ENCODE results near the gene AUTS2.
A peak's percentile ranks its signal among the peaks of the same experiment; 100 is the strongest.
"Not testable (repeated sequence)": the region's sequence is repeated elsewhere in the genome, so short reads cannot be mapped to it uniquely, and the experiment has no call there.

Gene AUTS2

DNA sequence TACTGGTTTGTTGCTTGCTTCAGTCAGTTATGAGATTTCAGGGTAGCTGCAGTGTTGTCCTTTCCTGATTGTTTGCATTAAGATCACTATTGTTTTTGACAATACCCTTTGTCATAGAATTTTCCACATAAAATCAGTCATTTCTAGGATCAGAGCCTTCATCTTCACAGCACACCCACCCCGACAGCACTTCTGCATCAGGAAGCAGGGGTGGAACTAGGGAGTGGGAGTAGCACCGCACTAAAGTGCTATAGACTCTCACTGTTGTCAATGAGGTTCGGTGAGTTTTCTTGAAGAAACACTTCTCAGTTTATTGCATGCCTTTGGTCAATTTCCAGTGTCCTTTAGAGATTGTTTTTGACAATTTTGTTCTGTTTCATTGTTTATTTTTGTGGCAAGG is 632.5 kb downstream of the AUTS2 start:
- no peak for DNase-seq

DNA sequence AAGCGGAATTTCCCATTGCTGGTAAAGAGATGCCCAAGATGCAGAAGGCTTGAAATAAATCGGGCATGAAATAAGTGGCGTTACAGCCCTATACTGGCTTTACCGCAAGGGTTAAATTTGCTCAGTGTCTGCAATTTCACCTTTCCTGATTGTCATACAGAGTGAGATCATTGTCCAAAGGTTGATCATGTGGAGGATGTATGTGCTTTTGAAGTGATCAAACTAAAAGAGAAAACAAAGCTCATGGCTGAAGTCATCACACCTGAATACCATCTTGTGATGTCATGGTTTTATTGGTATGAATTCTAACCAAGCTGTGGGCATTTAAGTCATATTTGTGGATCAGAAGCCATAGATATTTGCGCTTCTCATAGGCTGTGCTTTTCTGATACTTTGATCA is 635.5 kb downstream of the AUTS2 start:
- DNase-seq = no peak

DNA sequence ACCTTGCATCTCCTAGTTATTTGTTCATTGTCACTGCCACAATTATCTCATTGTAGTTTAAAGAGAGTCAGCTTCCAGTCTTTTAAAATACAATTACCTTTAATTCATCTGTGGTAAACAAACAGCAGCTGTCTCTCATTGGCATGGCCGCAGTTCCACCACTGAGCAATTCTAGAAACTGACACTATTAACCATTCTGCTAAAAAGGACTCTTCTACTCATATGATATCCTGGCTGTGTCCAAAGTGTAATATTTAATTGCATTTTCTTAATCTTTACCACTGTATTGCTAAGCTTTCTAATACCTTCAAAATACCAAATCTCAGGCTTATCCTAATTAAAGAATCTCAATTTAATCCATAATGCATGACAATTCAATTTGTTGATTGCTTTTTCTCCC is 639.0 kb downstream of the AUTS2 start:
- no peak for DNase-seq

DNA sequence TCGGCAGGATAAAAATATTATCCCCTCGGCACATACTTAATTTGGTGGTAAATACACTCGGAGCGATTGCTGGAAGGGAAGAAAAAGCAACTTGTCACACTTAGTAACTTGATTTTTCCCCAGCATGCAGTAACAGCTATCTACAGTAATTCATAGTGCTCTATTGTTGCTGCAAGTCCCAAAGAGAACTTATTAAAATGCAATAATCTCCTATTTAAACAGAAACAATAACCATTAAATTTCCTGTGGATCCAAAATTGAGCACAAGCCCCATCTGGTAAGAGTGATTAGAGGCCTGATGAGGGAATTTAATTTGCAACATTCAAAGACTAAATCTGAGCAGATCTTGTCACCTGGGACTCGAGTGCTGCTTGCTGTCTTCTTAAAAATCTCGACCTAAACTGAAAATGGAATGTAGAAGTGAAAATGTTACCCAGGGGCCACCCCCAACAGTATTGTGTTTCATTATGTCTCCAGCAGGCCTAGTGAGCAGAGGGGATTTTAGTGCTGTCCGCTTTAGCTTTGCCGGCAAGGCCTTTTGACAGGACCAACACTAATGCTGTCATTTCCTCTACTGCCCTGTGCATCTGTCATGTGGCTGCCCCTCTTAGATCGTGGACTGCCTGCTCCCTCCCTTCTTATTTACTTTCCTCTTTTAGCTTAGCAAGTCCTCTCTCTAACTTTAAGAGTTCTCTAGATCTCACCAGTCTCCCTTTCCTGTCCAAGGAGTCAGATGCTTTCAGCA is 639.7 kb downstream of the AUTS2 start:
- no peak for DNase-seq

DNA sequence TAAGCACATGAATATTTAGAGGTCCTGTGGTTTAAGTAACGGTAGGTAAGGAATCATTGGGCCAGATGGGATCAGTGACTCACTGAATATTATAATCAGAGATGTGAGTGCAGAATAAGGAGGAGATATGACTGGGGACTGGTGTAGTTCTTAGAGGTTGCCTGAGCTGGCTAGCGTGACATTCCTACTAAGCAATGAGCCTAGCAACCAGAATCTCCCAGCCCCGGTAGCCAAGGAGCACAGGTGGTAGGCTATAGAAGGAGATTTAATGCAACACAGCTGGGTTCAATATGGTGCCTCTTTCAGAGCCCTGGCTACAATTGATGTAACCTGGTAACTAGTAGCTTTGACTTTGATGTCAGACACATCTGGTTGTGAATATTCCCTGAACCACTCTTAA is 641.6 kb downstream of the AUTS2 start:
- DNase-seq = no peak

DNA sequence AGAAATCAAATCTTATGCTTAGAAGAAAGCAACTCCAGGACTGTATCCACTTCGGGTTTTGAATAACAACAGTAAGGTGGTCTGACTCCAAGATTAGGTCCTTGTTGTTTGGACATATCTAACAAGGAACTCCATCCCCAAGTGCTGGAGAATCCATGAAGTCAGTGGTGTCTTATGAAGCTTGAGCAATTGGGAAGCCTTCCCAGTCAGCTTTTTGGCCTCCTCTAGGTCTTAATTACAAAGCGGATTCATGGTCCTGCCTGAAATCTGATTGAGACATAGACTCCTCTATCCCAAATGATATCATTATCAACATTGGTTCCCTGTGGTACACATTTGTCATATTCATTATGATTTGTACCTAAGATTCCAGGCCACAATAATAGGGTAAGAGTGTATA is 642.6 kb downstream of the AUTS2 start:
- DNase-seq = no peak

DNA sequence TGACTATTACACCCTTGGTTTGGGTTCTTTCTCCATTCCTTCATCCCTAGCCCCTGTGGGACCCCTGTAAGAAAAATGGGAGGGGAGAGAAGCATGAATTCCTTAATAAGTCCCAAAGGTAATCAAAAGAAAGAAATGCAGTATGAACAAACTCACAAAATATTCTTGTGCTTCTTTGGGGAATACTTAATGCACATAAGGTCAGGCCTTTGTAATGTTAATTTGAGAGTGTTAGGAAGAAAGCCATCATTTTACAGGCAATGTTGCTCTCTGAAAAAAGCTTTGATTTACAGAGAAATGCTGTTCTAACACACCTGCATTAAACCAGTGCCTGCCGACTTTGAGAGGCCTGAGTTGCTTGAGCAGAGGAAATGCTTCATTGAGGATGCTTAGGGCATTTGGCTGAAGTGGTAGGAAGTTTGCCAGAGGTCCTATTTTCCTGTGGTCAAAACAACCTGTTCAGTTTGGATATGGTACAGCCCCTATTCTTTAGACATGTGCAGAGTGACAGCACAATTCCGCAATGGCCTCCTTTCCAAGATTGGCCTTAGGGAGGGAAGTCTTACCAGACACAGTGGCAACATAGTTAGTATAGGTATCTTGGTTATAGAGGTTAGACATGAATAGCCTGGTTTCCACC is 643.4 kb downstream of the AUTS2 start:
- no peak for DNase-seq

DNA sequence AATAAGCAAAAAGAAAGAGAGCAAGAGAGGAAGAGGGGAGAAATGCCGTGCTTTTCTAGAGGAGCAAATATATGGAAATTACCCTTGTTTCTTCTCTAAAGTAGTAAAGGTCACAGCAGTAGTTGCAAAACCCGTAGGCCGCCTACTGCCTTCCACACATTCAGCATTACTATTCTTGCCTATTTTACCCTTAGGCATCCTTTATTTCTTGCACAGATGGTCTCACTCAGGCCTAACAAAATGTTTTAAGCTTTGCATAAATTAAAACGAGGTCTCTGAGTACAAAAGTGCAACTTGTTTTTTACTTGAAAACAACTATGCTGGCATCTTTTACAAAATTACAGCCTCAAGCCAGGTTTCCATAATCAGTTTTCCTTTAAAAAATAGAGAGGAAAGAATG is 644.6 kb downstream of the AUTS2 start:
- no peak for DNase-seq

DNA sequence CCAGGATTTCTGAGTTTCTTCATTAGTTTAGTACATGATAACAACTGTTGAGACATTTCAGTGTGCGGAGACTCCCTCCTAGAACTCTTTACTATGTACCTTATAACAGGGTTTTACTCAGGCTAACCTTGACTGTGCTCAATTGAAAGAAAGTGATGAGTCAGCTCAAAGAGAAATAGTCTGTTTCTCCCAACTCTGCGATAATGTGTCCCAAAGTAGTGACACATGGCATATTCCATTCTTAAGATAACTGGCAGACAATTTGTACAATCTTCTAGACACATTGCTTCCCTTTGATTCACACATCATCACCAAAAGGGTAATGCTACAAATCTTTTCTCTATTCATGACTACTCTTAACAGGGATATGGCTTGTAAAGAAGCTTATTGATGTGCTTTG is 645.2 kb downstream of the AUTS2 start:
- DNase-seq = no peak

DNA sequence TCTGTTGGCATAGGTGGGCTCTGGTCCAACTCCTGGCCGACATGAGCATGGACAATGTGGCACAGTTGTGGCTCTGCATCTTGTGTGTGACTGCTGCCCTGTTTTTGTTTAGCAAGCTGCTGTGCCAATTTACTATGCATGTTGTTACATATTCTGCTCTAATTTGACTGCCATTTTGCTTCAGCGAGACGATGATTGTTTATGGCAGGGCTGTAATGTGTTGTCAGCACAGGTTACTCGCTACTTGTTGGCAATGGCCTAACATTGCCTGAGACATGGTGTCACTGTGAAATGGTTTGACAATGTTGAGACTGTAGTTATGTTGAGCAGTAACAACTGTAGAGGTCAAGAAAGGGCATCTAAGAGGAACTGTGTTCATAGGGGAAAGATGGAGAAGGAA is 659.6 kb downstream of the AUTS2 start:
- no peak for DNase-seq

DNA sequence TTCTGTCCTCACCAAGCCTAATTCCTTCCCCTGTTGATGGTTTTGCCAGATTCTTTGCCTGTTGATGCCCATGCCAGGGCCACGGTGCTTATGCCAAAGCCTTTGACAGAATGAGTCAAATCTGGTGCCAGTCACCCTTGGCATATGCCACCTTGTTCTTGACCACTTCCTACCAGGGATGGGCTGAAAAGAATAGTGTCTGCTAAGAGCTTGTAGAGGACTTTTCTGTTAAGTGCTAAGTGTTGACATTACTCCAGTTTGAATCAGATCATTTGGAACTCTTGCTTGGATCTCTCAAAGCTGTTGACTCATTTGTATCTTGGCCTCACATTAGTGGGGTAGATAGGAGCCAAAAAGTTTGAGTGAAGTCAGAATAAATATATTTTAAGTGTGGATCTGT is 661.2 kb downstream of the AUTS2 start:
- DNase-seq = peak; percentile 43

DNA sequence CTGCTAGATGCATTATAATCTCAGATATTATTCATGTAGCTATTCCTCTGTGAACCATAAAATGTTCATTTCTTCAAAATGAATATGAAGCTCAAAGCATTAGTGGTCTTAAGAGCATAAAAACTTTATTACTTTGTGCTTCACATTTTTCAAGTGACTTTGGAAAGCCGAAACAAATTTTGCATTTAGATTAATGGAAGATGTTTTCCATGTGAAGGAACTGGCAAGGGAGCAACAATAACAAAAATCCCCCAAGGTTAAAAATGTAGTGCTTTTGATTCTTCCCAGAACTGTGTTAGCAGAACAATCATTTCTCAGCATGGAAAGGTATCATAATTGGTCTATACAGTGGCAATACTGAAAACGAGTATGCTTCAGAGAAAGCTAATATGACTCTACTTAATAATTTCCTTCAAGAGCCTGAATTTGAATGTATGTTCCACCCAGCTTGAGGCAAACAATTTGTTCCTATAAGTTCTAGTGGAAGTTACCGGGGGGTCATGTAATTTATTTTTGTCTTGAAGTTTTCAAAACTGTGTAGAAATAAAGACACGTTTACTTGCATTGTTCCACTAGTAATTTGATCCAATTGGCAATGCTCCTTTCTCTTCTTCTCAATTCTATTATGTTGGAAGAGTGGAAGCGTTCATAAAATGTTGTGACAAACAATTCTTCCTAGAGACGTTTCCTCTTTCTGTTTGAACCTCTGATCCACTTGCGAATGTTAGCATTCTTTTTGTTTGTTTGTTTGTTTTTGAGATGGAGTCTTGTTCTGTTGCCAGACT is 665.4 kb downstream of the AUTS2 start:
- no peak for DNase-seq

DNA sequence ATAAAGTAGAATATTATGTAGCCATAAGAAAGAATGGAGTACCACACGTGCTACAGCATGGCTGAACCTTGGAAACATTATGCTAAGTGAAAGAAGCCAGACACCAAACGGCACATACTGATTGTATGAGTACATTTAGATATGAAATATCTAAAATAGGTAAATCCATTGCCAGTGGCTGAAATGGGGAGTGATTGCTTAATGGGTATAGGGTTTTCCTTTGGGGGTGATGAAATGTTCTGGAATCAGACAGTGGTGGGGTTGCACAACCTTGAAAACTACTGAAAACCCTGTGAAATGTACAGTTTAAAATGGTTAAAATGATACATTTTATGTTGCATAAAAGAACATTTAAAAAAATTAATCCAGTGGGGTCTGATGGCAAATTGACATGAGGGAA is 667.9 kb downstream of the AUTS2 start:
- peak; percentile 30 for DNase-seq

DNA sequence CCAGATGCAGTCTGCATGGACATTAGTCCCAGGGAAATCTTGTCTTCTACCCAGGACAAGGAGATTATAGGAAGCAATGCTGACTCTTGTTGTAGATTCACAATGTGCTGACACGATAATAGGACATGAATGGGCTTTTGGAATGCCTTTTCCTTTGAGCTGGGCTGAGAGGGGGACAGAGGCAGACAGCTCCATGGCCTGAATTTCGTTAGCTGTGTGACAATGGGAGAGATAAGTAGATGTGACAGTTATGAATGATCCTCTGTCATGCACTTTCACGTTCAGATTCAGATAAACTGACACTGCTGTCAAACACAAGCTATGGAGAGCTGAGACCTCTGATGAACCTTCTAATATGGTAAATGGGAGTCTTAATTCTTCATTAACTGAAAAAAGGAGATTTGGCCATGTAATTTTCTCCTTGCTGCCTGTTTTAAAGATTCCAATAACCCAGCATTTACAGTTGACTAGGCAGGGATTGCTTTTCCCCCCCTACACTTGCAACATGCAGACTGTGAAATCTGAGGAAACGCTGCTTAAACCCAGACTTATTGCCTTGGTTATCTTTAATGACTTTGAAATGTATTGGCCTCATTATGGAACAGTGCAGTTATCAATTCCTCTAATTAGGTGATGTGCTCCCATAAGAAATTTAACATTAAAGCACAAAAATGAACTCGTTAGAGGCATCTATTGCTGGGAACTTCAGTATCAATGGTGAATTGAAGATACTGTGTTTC is 669.3 kb downstream of the AUTS2 start:
- no peak for DNase-seq

DNA sequence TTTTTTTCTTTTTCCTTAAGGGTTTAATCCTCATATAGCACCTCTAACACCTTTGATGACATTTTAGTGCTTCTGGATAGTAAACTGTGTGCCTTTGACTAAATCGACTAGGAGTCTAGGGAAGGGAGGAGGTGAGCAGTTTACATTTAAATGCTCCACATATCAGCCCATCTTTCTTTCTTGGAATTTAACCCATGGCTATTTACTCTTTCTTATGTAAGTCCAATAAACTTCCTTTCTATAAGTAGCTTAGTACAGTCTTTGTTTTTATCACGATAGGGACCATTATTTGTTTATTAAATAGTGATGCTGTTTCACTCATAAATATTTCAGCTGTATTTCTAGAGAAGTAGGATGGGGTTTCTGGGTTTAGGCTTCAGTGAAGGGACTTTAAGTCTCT is 669.9 kb downstream of the AUTS2 start:
- no peak for DNase-seq

DNA sequence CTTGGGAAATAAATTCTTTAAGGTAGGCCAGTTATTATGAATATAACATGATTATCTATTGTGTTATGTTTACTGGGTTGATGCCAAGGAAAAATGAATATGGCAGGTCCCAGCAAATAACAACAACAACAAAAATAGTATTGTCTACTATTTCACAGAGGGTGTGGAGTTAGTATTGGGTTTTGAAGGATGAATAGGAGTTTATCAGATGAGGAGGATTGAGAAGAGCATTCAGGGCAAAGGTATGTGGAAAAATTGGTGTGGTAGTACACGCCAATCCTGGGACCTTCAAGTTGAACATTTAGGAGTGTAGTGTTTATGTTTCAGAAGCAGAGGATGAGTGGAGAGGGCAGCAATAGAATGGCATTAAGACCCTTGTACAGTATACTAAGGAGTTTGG is 671.9 kb downstream of the AUTS2 start:
- DNase-seq = no peak

DNA sequence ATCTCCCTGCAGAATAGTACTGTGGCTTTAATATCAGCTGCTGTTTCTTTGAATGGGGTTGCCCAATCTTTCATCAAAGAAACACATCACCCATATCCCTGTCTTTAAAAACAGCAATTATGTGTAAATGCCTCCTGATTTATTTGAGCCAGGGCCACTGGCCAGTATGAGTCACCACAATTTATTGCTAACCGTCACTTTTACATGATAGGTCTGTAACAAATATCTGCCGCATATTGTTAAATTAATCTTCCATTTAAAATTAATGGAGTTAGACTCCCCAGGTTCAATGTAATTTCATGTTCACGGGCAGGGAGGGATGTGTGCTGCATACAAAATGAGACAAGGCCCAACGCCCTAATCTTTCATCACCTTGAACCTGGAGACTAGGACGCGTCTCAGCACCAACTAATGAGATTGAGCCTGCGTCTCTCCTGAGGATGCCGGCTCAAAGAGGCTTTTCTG is 673.4 kb downstream of the AUTS2 start:
- DNase-seq = peak; percentile 26

DNA sequence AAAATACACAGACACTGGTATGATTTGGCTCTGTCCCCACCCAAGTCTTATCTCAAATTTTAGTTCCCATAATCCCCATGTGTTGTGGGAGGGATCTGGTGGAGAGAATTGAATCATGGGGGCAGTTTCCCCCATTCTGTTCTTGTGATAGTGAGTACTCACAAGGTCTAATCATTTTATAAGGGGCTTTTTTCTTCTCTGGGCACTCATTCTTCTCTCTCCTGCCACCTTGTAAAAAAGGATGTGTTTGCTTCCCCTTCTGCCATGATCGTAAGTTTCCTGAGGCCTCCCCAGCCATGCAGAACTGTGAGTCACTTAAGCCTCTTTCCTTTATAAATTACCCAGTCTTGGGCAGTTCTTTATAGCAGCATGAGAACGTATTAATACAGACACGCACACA is 677.3 kb downstream of the AUTS2 start:
- not testable (repeated sequence) for DNase-seq

DNA sequence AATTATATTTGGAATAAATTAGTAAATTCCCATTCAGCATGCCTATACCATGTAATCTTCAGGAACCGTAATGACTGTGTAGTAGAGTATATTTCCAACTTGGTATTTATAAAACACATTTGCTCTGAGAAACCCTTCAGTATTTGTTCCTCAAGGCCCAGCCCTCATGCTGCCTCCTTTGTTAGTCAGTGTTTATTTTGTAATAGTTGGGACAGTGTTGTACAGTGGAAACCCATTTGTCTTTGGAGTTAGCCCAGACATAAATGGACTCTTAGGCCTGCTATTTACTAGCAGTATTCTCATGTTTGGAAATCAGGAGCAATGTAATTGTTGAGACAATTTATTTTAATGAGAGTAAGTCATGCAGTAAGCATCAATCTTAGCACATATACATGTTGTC is 686.9 kb downstream of the AUTS2 start:
- DNase-seq = no peak

DNA sequence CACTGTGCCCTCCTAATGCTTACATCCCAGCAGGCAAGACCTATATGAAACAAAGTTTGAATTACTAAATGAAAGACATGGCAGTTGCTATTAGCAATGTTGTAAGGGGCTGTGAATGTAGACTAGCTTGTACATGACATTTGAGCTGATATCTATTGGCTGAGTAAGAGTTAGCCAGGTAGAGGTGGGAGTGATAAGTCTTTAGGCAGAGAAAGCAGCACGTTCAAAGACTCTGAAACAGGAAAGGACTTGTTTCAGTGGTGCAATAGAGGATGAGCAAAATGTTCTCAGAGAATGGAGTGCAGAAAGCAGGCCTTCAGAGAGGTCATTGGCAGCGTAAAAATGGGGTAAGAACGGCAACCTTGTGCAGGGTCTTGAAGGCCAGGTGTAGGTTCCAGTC is 687.6 kb downstream of the AUTS2 start:
- DNase-seq = no peak

DNA sequence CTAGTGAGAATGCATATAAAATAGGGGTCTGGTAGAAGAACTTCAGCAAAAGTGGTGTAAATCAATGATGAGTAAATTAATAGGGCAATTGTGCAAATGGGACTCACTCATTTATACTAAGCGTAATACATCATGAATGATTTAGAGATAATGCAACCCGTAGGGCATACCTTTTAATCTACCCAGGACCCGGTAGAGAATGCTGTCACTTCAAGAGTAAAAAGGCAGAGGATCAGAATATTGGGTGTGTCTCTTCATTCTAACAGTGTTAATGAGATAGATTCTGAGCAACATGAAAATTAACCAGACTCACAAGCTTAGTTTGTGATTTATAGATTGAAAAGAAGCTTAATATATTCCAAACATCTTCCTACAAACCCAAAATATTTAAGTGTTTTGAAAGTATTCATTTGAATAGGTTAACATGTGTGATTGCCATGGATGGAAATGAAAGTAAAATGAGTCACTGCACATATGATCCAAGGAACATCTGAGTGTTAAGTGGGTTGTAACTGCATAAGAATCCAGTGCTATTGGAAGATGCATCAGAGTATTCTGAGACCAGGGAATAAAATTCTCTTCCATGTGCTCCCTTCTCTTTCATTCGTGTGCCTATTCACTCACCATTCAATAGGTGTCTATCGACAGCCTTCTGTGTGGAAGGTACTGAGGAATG is 690.6 kb downstream of the AUTS2 start:
- peak; percentile 66 for DNase-seq

DNA sequence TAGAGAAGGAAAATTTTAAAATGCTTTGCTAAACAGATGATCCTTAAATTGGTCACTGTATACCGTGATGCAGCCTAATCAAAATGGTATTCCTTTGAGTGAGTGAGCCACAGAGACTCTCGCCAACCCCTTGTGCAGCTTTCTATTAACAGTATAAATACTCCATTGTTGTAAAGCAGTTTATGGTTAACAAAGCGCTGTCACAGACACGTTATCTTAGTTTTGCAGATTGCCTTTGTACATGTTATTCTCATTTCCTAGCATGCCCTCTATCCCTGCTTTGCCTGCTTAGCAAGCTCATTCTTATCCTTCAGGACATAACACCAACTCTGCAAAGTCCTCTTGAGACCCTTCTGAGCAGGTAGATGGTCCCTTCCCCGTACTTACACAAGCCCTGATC is 694.4 kb downstream of the AUTS2 start:
- no peak for DNase-seq

Data from fibroblast of skin of right biceps (primary cell).